GM19324 (cell line): ENCODE data around the gene CTDP1.
"Not testable (repeated sequence)": the region's sequence is repeated elsewhere in the genome, so short reads cannot be mapped to it uniquely, and the experiment has no call there.

Experiments used
- ATAC-seq: cut with Tn5 transposase; IDR thresholded peaks from one replicate; pipeline ENCODE4 v1.9.1; 2021; ENCODE audit warnings: mild to moderate bottlenecking, moderate library complexity; ENCODE audit not compliant: unreplicated experiment, low FRiP score

CTDP1 gene

DNA sequence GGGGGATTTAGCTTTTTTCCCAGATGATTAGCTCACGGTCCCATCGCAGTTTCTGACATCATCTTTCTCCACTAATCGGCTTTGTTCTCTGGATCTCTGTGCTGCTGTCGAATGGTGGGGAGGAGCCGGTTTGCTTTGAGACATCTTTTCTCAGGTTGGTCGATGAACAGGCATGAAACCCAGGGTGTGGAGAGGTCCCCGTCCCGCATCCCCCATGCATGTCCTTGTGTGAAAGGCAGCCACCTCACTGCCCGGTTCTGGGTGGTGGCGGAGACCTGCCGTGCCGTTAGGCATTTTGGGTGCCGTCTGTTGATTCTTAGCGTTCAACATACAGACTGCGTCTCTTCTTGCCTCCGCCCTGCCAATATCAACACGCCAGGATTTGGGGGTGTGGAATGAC lies 57.8 kb downstream of the CTDP1 start:
- ATAC-seq: no peak

DNA sequence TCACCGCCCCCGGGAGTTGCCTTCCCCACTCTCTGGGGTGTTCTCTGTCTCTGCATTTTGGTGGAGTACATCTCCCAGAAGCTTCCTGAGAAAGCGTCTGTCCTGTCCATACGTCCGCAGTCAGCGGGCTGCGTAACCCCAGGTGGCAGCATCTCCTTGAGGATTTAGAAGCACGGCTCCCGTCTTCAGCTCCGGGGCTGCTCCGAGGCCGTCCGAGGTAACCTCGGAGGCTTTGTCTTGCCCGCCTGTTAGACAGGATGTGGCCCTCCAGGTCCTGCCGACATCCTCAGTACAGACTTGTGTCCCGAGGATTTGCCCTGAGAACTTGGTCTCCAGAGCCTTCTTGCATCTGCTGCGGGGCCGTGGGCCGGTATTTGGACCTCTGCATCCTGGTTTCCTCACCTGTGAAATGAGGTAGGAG lies 58.4 kb downstream of the CTDP1 start:
- ATAC-seq: no peak

DNA sequence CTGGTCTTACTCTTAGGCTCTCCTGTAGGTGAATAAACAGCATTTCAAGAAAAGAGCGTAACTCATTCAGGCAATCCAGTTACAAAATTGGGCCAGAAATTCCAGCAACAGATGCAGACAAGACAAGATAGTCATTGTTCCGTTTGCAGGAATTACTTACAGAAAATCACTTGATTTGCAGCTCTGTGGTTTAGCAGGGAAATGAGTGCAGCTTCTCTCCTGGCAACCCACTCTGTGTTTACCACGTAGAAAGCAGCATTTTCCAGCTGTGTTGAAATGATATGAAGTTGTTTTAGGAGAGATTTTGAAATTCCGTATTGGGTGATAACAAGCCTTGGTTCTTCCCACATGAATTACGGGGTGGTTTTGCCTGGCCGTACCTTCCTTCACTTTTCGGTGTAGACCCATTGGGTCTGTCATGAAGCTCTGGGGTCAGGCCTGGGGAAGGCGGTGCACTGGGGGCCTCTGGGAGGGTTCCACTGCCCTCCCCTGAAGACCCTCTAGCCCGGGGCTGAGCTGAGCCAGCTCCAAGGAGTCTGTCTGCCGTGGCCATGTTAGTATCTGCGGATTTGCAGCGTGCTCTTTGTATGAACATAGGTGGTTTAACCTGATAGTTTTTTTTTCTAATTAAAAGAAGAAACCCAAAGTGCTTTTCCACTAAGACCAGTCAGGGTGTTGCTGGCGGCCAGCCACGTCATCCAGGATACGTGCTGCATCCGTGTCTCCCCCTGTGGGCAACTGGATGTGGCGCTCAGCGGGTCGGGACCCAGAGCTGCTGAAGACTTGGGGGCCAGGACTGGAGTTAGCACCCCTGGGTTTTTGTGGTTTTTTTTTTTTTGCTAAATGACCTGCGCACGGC lies 59.2 kb downstream of the CTDP1 start:
- ATAC-seq: no peak

DNA sequence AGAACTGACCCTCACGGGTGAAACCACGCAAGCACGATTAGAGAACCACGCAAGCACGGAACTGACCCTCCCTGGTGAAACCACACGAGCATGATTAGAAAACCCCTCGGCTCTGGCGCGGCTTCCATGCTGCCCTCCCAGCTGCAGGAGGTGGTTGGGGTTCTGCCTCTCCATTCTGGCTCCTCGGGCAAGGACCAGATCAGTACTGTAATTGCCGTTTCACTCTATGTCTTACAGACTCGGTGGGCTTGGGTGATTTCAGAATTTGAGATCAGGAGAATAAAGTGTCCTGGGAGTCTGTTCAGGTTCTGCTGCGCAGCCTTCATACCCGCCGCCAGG lies 59.8 kb downstream of the CTDP1 start:
- ATAC-seq: no peak

- not testable (repeated sequence) for ATAC-seq
Observed at GRCh38 chr18:79740047-79740446, 60.4 kb downstream of the CTDP1 start.

- ATAC-seq: no peak
Observed at GRCh38 chr18:79740521-79741361, 61.1 kb downstream of the CTDP1 start.

GRCh38 chr18:79741362-79741700 lies 61.7 kb downstream of the CTDP1 start:
- no peak for ATAC-seq

DNA sequence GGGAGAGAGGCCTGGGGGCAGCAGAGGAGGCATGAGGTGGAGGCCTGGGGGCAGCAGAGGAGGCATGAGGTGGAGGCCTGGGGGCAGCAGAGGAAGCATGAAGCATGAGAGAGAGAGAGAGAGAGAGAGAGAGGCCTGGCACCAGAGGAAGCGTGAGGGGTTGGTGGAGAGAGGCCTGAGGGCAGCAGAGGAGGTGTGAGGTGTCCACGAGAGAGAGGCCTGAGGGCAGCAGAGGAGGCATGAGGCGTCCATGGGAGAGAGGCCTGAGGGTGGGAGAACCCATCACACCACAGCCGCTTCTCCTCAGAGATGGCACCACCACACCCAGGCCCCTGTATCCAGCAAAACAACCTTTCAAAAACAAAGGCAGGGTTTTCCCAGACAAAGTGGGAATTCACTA lies 62.5 kb downstream of the CTDP1 start:
- ATAC-seq: no peak

DNA sequence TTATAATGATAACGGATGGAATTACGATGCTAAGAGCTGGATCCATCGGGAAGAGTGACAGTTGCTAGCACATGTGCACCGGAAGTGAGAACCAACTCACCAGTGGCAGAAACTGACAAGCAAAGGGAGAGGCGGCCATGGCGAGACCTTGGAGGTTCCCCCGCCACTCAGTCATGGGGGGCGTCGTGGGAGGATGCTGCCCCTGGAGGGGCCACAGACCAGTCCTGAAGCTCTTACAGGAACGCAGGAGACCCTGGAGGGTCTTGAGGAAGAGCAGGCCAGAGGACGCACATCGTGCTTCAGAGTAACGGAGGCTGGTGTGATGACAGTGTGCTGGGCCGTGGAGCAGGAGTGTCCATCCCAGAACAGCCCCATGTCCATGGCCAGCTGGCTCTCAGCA lies 65.0 kb downstream of the CTDP1 start:
- ATAC-seq: no peak

- ATAC-seq: no peak
Observed at GRCh38 chr18:79746730-79747129, 67.1 kb downstream of the CTDP1 start.

GRCh38 chr18:79747156-79747845 lies 67.7 kb downstream of the CTDP1 start:
- ATAC-seq: no peak

DNA sequence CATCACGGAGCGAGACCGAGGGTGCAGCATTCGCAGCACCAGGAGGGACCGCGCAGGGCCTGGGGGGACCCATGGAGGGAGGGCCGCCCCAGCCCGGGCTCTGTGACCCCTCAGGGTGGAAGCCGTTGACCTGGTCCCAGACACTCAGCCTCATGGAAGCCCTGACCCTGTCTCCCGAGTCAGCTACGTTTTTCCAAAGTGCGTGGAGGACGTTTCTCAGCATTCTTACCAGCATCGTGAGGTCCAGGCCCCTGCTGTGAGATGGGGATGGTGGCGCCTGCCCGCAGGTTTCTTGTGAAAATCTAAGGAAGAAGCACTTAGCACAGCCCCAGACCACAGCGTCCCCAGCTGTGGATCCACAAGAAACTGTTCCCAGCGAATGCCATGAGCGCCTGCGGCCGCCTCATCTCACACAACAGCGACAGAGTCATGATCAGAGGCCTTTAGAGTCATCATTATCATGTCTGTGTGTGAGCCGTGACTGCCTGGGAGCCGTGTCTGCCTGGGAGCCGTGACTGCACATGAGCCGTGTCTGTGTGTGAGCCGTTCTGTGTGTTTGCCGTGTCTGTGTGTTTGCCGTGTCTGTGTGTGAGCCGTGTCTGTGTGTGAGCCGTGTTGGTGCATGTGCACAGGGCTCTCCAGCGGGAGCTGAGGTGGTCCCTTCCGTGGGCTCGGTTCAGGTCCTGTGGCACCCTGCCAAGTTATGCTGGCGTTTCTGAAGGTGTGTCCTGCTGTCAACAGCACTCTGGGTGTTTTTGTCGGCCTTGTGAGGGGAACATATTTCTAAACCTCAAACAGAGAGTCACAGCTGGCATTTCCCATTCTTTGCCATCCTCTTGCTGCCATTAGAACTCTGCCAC lies 68.9 kb downstream of the CTDP1 start:
- no peak for ATAC-seq

- no peak for ATAC-seq
Observed at GRCh38 chr18:79749251-79750191, 69.9 kb downstream of the CTDP1 start.

- no peak for ATAC-seq
Observed at GRCh38 chr18:79750980-79751571, 71.5 kb downstream of the CTDP1 start.

GRCh38 chr18:79751918-79752578 lies 72.4 kb downstream of the CTDP1 start:
- not testable (repeated sequence) for ATAC-seq

GRCh38 chr18:79752946-79753345 lies 73.3 kb downstream of the CTDP1 start:
- not testable (repeated sequence) for ATAC-seq

GRCh38 chr18:79753391-79753851 lies 73.8 kb downstream of the CTDP1 start:
- no peak for ATAC-seq
